HEK293 (cell line): ENCODE data around the gene ANGPT4.

ENCODE experiments used
- CTCF ChIA-PET: fragments of 350-600 bp; formaldehyde crosslinking; extraction: SDS; loops from one replicate; lab custom pipeline; 2021; ENCODE audit warnings: antibody characterized with exemption; lab: Yijun Ruan, JAX
- POLR2A ChIA-PET: fragments of 300-600 bp; formaldehyde crosslinking; extraction: SDS; loops from one replicate; lab custom pipeline; 2020; ENCODE audit warnings: antibody characterized with exemption, inconsistent platforms; lab: Yijun Ruan, JAX
- H3K27ac ChIP-seq: fragments of 200-500 bp; sonication (Bioruptor generic); 2 replicates; pipeline ENCODE4 v1.5.1; 2014; ENCODE audit warnings: low read depth, low read length, control low read depth, inconsistent platforms; ENCODE audit errors: extremely low read depth
- H3K36me3 ChIP-seq, 2 experiments: fragments of 200-500 bp in 1 of 2; sonication (Bioruptor generic) in 1 of 2; 1 replicate in 1 of 2; 2 replicates in 1 of 2; pipeline ENCODE4 v1.5.1; 2014 to 2017; ENCODE audit warnings: inconsistent platforms in 2 of 2, low read length in 2 of 2; ENCODE audit not compliant: control insufficient read depth in 2 of 2, insufficient read depth in 1 of 2
- H3K4me1 ChIP-seq: fragments of 200-500 bp; sonication (Bioruptor generic); 2 replicates; pipeline ENCODE4 v1.5.1; 2014; ENCODE audit warnings: mild to moderate bottlenecking, low read length, inconsistent platforms; ENCODE audit not compliant: control insufficient read depth, insufficient read depth
- H3K4me3 ChIP-seq: 2 replicates; pipeline ENCODE4 v1.5.1; 2011; ENCODE audit warnings: low read depth, mild to moderate bottlenecking, control low read depth, low read length, moderate library complexity
- H3K9me3 ChIP-seq: fragments of 200-500 bp; sonication (Bioruptor generic); 2 replicates; pipeline ENCODE4 v1.5.1; 2014; ENCODE audit warnings: low read depth, low read length, inconsistent platforms; ENCODE audit not compliant: control insufficient read depth, insufficient read depth
- AEBP2 ChIP-seq: fragments of 450-650 bp; formaldehyde crosslinking; IDR thresholded peaks from 2 replicates; pipeline ENCODE4 v1.5.1; 2016; ENCODE audit warnings: missing biosample characterization, missing genetic modification characterization, borderline replicate concordance
- GLIS1 ChIP-seq: fragments of 450-650 bp; formaldehyde crosslinking; IDR thresholded peaks from 2 replicates; pipeline ENCODE4 v1.5.1; 2016; ENCODE audit warnings: missing biosample characterization, missing genetic modification characterization
- KLF7 ChIP-seq: fragments of 450-650 bp; formaldehyde crosslinking; IDR thresholded peaks from 2 replicates; pipeline ENCODE4 v1.5.1; 2016; ENCODE audit warnings: missing biosample characterization, missing genetic modification characterization, borderline replicate concordance
- PRDM1 ChIP-seq: fragments of 450-650 bp; formaldehyde crosslinking; IDR thresholded peaks from 2 replicates; pipeline ENCODE4; 2016; ENCODE audit warnings: missing biosample characterization, missing genetic modification characterization
- PRDM4 ChIP-seq: fragments of 450-650 bp; formaldehyde crosslinking; IDR thresholded peaks from 2 replicates; pipeline ENCODE4 v1.5.1; 2017; ENCODE audit warnings: missing biosample characterization, missing genetic modification characterization
- SCRT1 ChIP-seq: fragments of 450-650 bp; formaldehyde crosslinking; IDR thresholded peaks from 2 replicates; pipeline ENCODE4 v1.5.1; 2016; ENCODE audit warnings: missing biosample characterization, missing genetic modification characterization, borderline replicate concordance
- SP2 ChIP-seq: fragments of 450-650 bp; formaldehyde crosslinking; IDR thresholded peaks from 2 replicates; pipeline ENCODE4 v1.5.1; 2016; ENCODE audit warnings: missing biosample characterization, missing genetic modification characterization
- SP7 ChIP-seq: fragments of 450-650 bp; formaldehyde crosslinking; IDR thresholded peaks from 2 replicates; pipeline ENCODE4 v1.5.1; 2016; ENCODE audit warnings: missing biosample characterization, missing genetic modification characterization
- YY2 ChIP-seq: fragments of 450-650 bp; formaldehyde crosslinking; IDR thresholded peaks from 2 replicates; pipeline ENCODE4 v1.5.1; 2016; ENCODE audit warnings: missing biosample characterization, missing genetic modification characterization
- ZBTB10 ChIP-seq: fragments of 450-650 bp; formaldehyde crosslinking; IDR thresholded peaks from 2 replicates; pipeline ENCODE4 v1.5.1; 2016; ENCODE audit warnings: missing biosample characterization, missing genetic modification characterization
- ZNF114 ChIP-seq: fragments of 450-650 bp; formaldehyde crosslinking; IDR thresholded peaks from 2 replicates; pipeline ENCODE4 v1.5.0; 2017; ENCODE audit warnings: missing biosample characterization, missing genetic modification characterization
- ZNF202 ChIP-seq: fragments of 450-650 bp; formaldehyde crosslinking; IDR thresholded peaks from 2 replicates; pipeline ENCODE4 v1.5.1; 2016; ENCODE audit warnings: missing biosample characterization, missing genetic modification characterization, borderline replicate concordance
- ZNF26 ChIP-seq: fragments of 450-650 bp; formaldehyde crosslinking; IDR thresholded peaks from 2 replicates; pipeline ENCODE4 v1.5.1; 2016; ENCODE audit warnings: missing biosample characterization, missing genetic modification characterization
- ZNF266 ChIP-seq: fragments of 450-650 bp; formaldehyde crosslinking; IDR thresholded peaks from 2 replicates; pipeline ENCODE4 v1.5.1; 2016; ENCODE audit warnings: missing biosample characterization, missing genetic modification characterization, low read depth
- ZNF280D ChIP-seq: fragments of 450-650 bp; formaldehyde crosslinking; IDR thresholded peaks from 2 replicates; pipeline ENCODE4 v1.5.1; 2016; ENCODE audit warnings: missing biosample characterization, missing genetic modification characterization
- ZNF558 ChIP-seq: fragments of 450-650 bp; formaldehyde crosslinking; IDR thresholded peaks from 2 replicates; pipeline ENCODE4 v1.5.1; 2016; ENCODE audit warnings: missing biosample characterization, missing genetic modification characterization
- ZNF747 ChIP-seq: fragments of 450-650 bp; formaldehyde crosslinking; IDR thresholded peaks from 2 replicates; pipeline ENCODE4 v1.5.1; 2016; ENCODE audit warnings: missing biosample characterization, missing genetic modification characterization
- ZNF776 ChIP-seq: fragments of 450-650 bp; formaldehyde crosslinking; IDR thresholded peaks from 2 replicates; pipeline ENCODE4 v1.5.0; 2017; ENCODE audit warnings: missing biosample characterization, missing genetic modification characterization, borderline replicate concordance
- ZNF777 ChIP-seq: fragments of 450-650 bp; formaldehyde crosslinking; IDR thresholded peaks from 2 replicates; pipeline ENCODE4 v1.5.1; 2017; ENCODE audit warnings: missing biosample characterization, missing genetic modification characterization, borderline replicate concordance
- ZSCAN18 ChIP-seq: fragments of 450-650 bp; formaldehyde crosslinking; IDR thresholded peaks from 2 replicates; pipeline ENCODE4 v1.5.1; 2016; ENCODE audit warnings: missing biosample characterization, missing genetic modification characterization
- ZSCAN5A ChIP-seq: fragments of 450-650 bp; formaldehyde crosslinking; IDR thresholded peaks from 2 replicates; pipeline ENCODE4 v1.5.1; 2016; ENCODE audit warnings: missing biosample characterization, missing genetic modification characterization

ANGPT4 gene

GRCh38 chr20:840503-840857 is 75.7 kb downstream of the ANGPT4 start:
- TF ChIP-seq ZSCAN5A (tag by site-specific recombination) (no peak), ZNF747 (tag by site-specific recombination) (no peak), YY2 (tag by site-specific recombination) (no peak), ZNF114 (tag by site-specific recombination) (no peak), ZNF558 (no peak), ZNF266 (no peak), ZNF202 (tag by site-specific recombination) (no peak)
- ChIA-PET CTCF (no interaction called here), POLR2A (no interaction called here)
- H3K9me3 ChIP-seq, result no peaks in the 10 kb centered on the region
- no peak overlapping the region for H3K27ac ChIP-seq
- peaks cover 2% of the 10 kb centered on the region; the same call in 1 of the 2 replicates for H3K4me1 ChIP-seq
- H3K36me3 ChIP-seq, result no peaks in the 10 kb centered on the region
- no peak overlapping the region for H3K4me3 ChIP-seq

GRCh38 chr20:839626-840025 is 76.5 kb downstream of the ANGPT4 start:
- H3K27ac ChIP-seq, result no peak overlapping the region
- H3K9me3 ChIP-seq, result no peaks in the 10 kb centered on the region
- H3K4me1 ChIP-seq, result no peaks in the 10 kb centered on the region; the same call in 1 of the 2 replicates
- ChIA-PET POLR2A (no interaction called here), CTCF (interaction anchor here (2.0 kb wide), 1 partner anchor 117 kb away, joined by 9 read pairs; no protein-coding TSS in a partner anchor)
- H3K4me3 ChIP-seq, result no peak overlapping the region
- no peaks in the 10 kb centered on the region for H3K36me3 ChIP-seq
- TF ChIP-seq AEBP2 (no peak), GLIS1 (tag by site-specific recombination) (no peak), ZSCAN18 (no peak), KLF7 (tag by site-specific recombination) (no peak), ZNF776 (no peak), PRDM4 (tag by site-specific recombination) (no peak), ZNF280D (tag by site-specific recombination) (no peak), SP7 (no peak), SCRT1 (tag by site-specific recombination) (no peak), ZNF777 (no peak), ZNF26 (tag by site-specific recombination) (no peak), PRDM1 (tag by site-specific recombination) (no peak), SP2 (no peak), ZBTB10 (tag by site-specific recombination) (no peak)
